ENCODE measurements around the gene VASH1. TPM values are rescaled to one million over a fixed set of nuclear protein-coding genes. Genes with fewer than 3 reads are reported as not detected.

VASH1 gene
- 10 to 100 TPM in 1 of 2 donors, 1 to 10 TPM in 1; 2.1 to 19.8 TPM for total RNA-seq

- H3K9me3 ChIP-seq: no peaks in the 10 kb centered on the region
- TF ChIP-seq CTCF (IDR thresholded peaks at IDR 0.05) (peak in 1 of 4 experiments; percentile 4), POLR2AphosphoS5 (IDR thresholded peaks at IDR 0.05) (no peak)
- peak within 1 kb of the TSS; percentile 59 to 63 for H3K4me3 ChIP-seq
- H3K36me3 ChIP-seq: no peaks in the 10 kb centered on the region
- peak within 1 kb of the TSS; percentile 31 to 44 for H3K27ac ChIP-seq
- intact Hi-C loops (cut with DNase I): no loop called here
- peak; percentile 10 for DNase-seq (ENCODE audit: low spot score)
- H3K4me1 ChIP-seq (replicated peaks): no peaks in the 10 kb centered on the region
- no peaks in the 10 kb centered on the region for H3K27me3 ChIP-seq (replicated peaks; ENCODE audit: insufficient read depth)
- under 1% methylated on average over 42 of the region's 96 CpGs for WGBS
These were observed at the start of gene VASH1 for GRCh38 chr14:76761136-76761959. TSS of gene VASH1 (plus strand) at chr14:76761468. CDS start at chr14:76762822, 1,354 bp downstream.

- no peaks in the 10 kb centered on the region for H3K4me1 ChIP-seq (replicated peaks)
- DNase-seq (ENCODE audit: low spot score): no peak
- WGBS: 67% methylated on average over 10 of the region's 10 CpGs
- no peak overlapping the region for H3K27ac ChIP-seq
- no peaks in the 10 kb centered on the region for H3K36me3 ChIP-seq
- intact Hi-C loops (cut with DNase I): loop anchor here (5.0 kb wide), 1 partner anchor 69 kb away; no protein-coding TSS in a partner anchor
- H3K4me3 ChIP-seq: no peak overlapping the region
- H3K27me3 ChIP-seq (replicated peaks; ENCODE audit: insufficient read depth): no peaks in the 10 kb centered on the region
- TF ChIP-seq CTCF (IDR thresholded peaks at IDR 0.05) (no peak), POLR2AphosphoS5 (IDR thresholded peaks at IDR 0.05) (no peak), POLR2A (IDR thresholded peaks at IDR 0.05) (no peak)
- H3K9me3 ChIP-seq: no peaks in the 10 kb centered on the region
These were observed 48.1 kb upstream of the VASH1 start for GRCh38 chr14:76713121-76713520.

- H3K4me3 ChIP-seq: no peak overlapping the region
- no peaks in the 10 kb centered on the region for H3K36me3 ChIP-seq
- intact Hi-C loops (cut with DNase I): loop anchor here (5.0 kb wide), 1 partner anchor 68 kb away; no protein-coding TSS in a partner anchor
- H3K27ac ChIP-seq: no peak overlapping the region
- no peaks in the 10 kb centered on the region for H3K4me1 ChIP-seq (replicated peaks)
- H3K27me3 ChIP-seq (replicated peaks; ENCODE audit: insufficient read depth): no peaks in the 10 kb centered on the region
- 92% methylated on average over 5 of the region's 5 CpGs for WGBS
- H3K9me3 ChIP-seq: no peaks in the 10 kb centered on the region
- no peak for DNase-seq (ENCODE audit: low spot score)
- no peak for TF ChIP-seq CTCF (IDR thresholded peaks at IDR 0.05)
- TF ChIP-seq POLR2A (IDR thresholded peaks at IDR 0.05): no peak
- TF ChIP-seq POLR2AphosphoS5 (IDR thresholded peaks at IDR 0.05): no peak
These were observed 46.8 kb upstream of the VASH1 start for GRCh38 chr14:76714470-76714869.

- no peak for DNase-seq (ENCODE audit: low spot score)
- no peaks in the 10 kb centered on the region for H3K36me3 ChIP-seq
- H3K4me3 ChIP-seq: no peak overlapping the region
- no peaks in the 10 kb centered on the region for H3K4me1 ChIP-seq (replicated peaks)
- H3K9me3 ChIP-seq: no peaks in the 10 kb centered on the region
- no peak overlapping the region for H3K27ac ChIP-seq
- TF ChIP-seq CTCF (IDR thresholded peaks at IDR 0.05) (no peak), POLR2AphosphoS5 (IDR thresholded peaks at IDR 0.05) (no peak), POLR2A (IDR thresholded peaks at IDR 0.05) (no peak)
- WGBS: 62% methylated on average over 6 of the region's 6 CpGs
- H3K27me3 ChIP-seq (replicated peaks; ENCODE audit: insufficient read depth): no peaks in the 10 kb centered on the region
- intact Hi-C loops (cut with DNase I): no loop called here
These were observed 46.2 kb upstream of the VASH1 start for GRCh38 chr14:76715101-76715500.

Measured in prostate gland (tissue), 2 donors.